ENCODE measurements around the gene DNAJA4.
A peak's percentile ranks its signal among the peaks of the same experiment; 100 is the strongest.

Gene DNAJA4

GRCh38 chr15:78264304-78265136 lies at the start of gene DNAJA4:
DNAJA4 (plus strand) TSS chr15:78264562; CDS start chr15:78264764, 202 bp downstream.
- no peak for DNase-seq (ENCODE audit: low spot score)

DNA sequence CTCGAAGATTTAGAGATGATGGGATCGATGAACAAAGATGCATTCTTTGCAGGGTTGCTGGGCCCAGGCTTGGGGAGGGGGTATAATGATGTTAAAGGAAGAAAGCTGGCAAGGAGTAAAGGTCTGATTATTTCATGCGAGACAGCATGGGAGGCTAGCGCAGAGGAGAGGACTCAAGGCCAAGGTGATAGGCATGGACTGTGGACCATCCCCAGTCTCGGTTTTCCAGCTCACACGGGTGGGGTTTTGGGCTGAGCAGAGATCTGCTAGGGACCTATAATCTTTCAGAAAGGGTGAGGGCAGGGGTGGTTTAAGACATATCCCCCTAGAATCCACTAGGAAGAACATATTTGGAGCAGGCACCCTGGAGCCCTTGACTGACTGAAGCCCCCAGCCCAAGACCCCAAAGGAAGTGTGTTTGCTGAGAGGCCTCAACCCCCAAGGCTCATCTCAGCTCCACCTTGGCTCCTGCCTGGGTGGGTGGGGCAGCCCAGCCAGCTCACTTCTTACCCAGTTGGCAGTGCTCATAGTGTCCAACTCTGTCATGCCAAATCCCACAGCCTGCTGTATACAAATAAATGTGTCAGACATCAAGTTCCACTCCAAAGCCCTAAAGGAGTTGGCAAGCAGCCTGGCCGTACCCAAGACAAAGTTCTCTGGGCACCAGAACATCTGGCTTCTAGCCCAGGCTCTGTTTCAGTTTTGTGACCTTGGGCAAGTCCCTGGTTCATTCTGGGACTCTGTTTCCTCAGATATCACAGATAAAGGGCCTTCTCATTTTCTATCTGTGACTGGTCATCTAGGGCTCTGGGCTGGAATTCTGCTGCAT lies 47.9 kb upstream of the DNAJA4 start:
- DNase-seq (ENCODE audit: low spot score) = no peak

DNA sequence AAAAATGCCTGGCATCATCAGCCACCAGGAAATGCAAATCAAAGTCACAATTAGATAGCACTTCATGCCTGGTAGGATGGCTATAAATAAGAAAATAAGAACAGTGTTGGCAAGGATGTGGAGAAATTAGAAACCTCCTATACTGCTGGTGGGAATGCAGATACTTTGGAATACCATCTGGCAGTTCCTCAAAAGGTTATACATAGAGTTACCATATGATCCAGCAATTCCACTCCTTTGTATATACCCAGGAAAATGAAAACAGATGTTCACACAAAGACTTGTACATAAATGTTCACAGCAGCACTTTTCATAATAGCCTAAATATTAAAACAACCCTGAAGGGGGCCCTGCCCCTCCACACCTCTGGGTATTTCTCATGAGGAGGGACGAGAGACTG lies 43.6 kb upstream of the DNAJA4 start:
- no peak for DNase-seq (ENCODE audit: low spot score)

DNA sequence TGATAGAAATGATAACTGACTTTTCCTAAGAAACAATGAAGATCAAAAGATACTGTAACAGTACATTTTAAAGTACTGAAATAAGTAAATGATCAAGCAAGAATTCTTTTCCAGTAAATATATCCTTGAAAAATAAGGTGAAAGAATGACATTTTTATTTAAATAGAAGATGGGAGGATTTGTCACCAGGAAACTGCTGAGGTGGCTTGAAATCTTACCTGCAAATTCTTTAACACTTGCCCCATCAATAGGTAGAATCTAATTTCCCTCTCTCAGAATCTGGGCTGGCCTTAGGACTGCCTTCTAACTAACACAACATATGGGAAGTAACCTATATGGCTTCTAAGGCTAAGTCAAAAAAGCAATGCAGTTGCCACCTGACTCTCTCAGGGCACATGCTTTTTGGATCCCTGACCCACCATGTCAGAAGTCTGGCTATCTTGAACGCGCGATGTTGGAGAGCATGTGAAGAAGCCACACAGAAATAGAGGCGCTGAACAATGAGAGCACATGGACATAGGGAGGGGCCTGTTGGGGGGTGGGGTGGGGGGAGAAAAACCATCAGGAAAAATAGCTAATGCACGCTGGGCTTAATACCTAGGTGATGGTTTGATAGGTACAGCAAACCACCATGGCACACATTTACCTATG lies 41.5 kb upstream of the DNAJA4 start:
- DNase-seq (ENCODE audit: low spot score) = no peak

- DNase-seq (ENCODE audit: low spot score) = no peak
Observed at GRCh38 chr15:78223396-78224022, 40.9 kb upstream of the DNAJA4 start.

GRCh38 chr15:78224023-78224411 lies 40.3 kb upstream of the DNAJA4 start:
- no peak for DNase-seq (ENCODE audit: low spot score)

DNA sequence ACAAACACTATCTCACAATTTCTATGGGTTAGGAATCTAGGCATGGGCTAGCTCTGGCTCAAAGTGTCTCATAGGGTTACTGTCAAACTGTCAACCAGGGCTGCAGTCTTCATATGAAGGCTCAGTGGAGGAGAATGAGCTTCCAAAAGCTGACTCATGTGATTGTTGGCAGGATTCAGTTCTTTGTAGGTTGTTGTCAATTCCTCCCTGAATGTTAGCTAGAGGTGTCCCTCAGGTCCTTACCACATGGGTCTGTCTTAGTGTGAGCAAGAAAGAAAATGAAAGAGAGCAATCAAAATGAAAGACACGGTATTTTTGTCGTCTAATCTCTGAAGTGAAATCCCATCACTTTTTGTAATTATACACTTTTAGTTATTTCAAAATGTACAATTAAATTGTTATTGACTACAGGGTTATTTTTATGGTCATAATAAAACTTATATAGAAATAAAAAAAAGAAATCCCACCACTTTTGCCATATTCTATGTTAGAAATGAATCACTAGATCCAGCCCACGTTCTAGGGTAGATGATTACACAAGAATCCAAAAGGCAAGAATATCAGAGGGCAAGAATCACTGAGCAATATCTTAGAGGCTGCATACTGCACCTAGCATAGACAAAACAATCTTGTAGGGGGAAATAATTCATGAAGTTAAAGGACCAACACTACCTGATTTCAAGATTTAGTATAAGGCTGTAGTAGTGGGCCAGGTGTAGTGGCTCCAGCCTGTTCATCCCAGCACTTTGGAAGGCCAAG lies 38.4 kb upstream of the DNAJA4 start:
- DNase-seq (ENCODE audit: low spot score) = no peak

GRCh38 chr15:78228356-78228996 lies 35.9 kb upstream of the DNAJA4 start:
- no peak for DNase-seq (ENCODE audit: low spot score)

DNA sequence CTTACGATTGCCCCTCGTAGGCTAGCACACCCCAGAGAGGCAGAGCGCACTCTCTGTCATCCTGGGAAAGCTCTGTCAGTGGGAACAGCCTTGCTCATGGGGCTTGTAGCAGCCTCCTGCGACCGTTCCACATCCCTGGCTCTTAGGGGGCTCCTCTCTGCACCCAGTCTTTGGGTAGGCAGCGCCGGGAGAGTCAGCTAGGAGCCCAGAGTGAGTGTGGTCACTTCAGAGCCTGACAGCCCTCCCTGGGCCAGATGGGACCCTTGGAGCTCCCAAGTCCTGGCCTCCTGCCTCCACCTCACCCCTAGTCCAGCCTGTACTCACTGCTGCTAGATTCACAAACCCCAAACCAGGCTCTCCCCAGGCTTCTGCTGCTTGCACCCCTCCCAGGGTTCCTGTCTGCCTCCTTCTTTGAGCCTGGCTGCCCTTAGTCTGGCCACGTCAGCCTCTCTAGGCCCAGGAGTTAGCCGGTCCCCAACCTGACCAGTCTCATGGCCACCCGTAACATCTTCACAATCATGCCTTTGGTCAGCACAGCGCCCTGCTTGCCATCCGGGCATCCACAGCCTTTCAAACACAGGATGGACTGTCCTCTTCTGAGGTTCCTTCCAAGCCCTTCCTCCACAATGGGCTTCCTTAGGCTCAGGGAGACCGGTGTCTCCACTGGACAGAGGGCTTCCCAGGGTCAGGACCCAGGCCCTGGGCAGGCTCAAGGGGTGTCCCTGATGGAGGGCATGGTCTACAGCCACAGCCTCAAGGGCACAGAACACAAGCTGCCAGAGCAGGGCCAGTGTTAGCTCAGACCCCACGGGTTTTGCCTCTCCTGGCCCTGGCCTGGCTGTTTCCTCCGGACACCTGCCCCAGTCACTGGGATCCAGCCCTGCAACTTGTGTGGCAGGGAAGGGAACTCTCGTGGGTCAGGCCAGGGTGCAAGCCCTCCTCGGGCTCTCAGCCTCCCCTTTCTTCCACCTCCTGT lies 34.6 kb upstream of the DNAJA4 start:
- no peak for DNase-seq (ENCODE audit: low spot score)

DNA sequence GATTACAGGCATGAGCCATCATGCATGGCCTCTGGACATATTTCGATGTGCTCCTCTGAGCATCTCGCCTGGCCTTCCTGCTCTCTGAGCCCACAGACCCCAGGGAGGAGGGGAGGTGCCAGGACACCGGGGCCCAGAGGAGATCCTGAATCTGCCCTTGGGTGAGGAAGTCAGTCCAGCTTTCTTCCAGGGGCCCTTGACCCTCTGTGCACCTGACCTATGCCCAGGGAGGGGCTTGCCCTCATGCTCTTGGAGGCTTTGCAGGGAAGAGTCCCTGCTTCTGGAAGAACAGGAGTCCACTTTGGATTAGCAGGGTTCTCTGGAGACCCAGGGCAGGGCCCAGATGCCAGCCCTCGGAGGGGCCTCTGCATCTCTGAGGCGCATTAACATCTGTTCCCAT lies 31.4 kb upstream of the DNAJA4 start:
- DNase-seq (ENCODE audit: low spot score) = no peak

GRCh38 chr15:78233496-78233895 lies 30.9 kb upstream of the DNAJA4 start:
- DNase-seq (ENCODE audit: low spot score) = no peak

- no peak for DNase-seq (ENCODE audit: low spot score)
Observed at GRCh38 chr15:78234515-78235040, 29.8 kb upstream of the DNAJA4 start, which contains the start of gene ACSBG1. ACSBG1 (minus strand) TSS chr15:78234565; CDS start chr15:78234501, 64 bp downstream.

- DNase-seq (ENCODE audit: low spot score) = no peak
Observed at GRCh38 chr15:78236491-78236890, 27.9 kb upstream of the DNAJA4 start.

GRCh38 chr15:78237146-78237545 lies 27.2 kb upstream of the DNAJA4 start:
- DNase-seq (ENCODE audit: low spot score) = no peak

DNA sequence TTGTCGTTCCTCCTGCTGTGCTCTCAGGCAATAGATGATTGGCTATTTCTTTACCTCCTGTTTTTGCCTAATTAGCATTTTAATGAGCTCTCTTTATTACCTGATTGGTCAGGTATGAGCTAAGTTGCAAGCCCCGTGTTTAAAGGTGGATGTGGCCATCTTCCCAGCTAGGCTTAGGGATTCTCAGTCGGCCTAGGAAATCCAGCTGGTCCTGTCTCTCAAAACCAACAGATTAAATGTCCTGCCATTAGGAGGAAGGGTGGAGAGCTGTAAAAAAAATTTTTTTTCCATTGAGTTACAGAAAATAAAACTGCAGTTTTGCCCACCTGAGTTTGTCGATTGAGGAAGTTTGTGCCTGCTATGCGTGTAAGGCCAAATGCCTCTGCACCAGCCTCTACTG lies 24.6 kb upstream of the DNAJA4 start:
- DNase-seq (ENCODE audit: low spot score) = no peak

- DNase-seq (ENCODE audit: low spot score) = peak; percentile 97
Observed at GRCh38 chr15:78241017-78241416, 23.3 kb upstream of the DNAJA4 start.

DNA sequence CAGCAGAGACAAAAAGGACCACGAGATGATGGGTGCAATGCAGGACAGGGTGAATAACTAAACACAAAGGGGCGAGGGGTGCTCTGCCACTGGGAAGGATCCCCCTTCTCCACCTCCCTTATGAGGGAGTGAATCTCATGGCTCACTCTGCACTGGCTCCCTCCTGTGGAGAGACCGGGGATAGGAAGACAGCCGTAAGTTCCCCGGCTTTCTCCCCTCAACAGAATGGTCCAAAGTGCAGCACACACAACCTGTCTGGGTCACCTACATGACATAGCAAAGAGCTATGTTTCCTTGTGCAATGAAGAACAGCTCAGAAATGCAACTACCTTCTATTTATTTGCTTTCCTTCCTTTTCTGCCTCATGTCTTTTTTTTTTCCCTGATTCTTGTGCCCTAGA lies 22.2 kb upstream of the DNAJA4 start:
- no peak for DNase-seq (ENCODE audit: low spot score)

DNA sequence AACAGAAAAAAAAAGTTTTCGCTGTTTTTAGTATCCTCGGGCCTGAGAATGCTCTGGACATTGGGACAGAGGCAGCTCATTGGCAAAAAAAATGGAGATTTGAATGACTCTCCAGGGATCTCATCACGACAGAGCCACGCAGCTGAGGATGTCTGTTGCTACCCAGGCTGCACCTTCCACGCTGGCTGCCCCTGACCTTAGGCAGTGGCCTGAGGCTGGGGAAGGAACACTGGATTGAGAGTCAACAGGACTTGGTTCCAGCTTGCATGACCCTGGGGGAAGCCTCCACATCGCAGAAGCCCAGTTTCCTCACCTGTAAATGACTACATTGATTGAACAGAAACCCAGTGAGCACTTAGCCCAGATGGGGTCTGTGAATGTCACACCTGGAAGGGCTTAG lies 21.3 kb upstream of the DNAJA4 start:
- no peak for DNase-seq (ENCODE audit: low spot score)

- no peak for DNase-seq (ENCODE audit: low spot score)
Observed at GRCh38 chr15:78243491-78243941, 20.8 kb upstream of the DNAJA4 start.

All from HuH-7.5 (cell line).